Spleen (tissue), 11 donors: ENCODE measurements around the gene UST. TPM values are rescaled to one million over a fixed set of nuclear protein-coding genes. Genes with fewer than 3 reads are reported as not detected.

Experiments
- DNase-seq: peaks from one replicate; pipeline ENCODE4 v3.0.0-alpha.2; 2020
- H3K27ac ChIP-seq, 8 donors: fragments of 200-600 bp; sonication (generic) in 7 of 8; 1 replicate in 4 of 8; 2 replicates in 4 of 8; pipeline versions ENCODE4 v1.5.0 to v1.8.0; 2016 to 2021; ENCODE audit warnings: inconsistent platforms in 4 of 8, mild to moderate bottlenecking in 4 of 8, moderate library complexity in 1 of 8
- H3K27me3 ChIP-seq, 7 donors: fragments of 200-600 bp; sonication (generic) in 6 of 7; replicated peaks in 1 of 7; 1 replicate in 4 of 7; 2 replicates in 3 of 7; pipeline versions ENCODE4 v1.5.0 to v1.8.0; 2016 to 2021; ENCODE audit warnings: inconsistent platforms in 3 of 7, mild to moderate bottlenecking in 1 of 7
- H3K36me3 ChIP-seq, 6 donors: fragments of 200-600 bp; sonication (generic) in 5 of 6; 1 replicate in 4 of 6; 2 replicates in 2 of 6; pipeline versions ENCODE4 v1.5.0 to v1.8.0; 2016 to 2021; ENCODE audit warnings: inconsistent platforms in 2 of 6
- H3K4me1 ChIP-seq, 6 donors: fragments of 200-600 bp; sonication (generic) in 5 of 6; 1 replicate in 3 of 6; 2 replicates in 3 of 6; pipeline versions ENCODE4 v1.5.0 to v1.8.0; 2016 to 2021; ENCODE audit warnings: inconsistent platforms in 3 of 6
- H3K4me3 ChIP-seq, 8 donors: fragments of 200-600 bp; sonication (generic) in 7 of 8; 1 replicate in 4 of 8; 2 replicates in 4 of 8; pipeline versions ENCODE4 v1.5.0 to v1.8.0; 2016 to 2021; ENCODE audit warnings: inconsistent platforms in 4 of 8, mild to moderate bottlenecking in 4 of 8, moderate library complexity in 2 of 8
- H3K9me3 ChIP-seq, 8 donors: fragments of 200-600 bp; sonication (generic) in 7 of 8; 1 replicate in 4 of 8; 2 replicates in 4 of 8; pipeline versions ENCODE4 v1.5.0 to v1.8.0; 2016 to 2021; ENCODE audit warnings: inconsistent platforms in 4 of 8
- POLR2A ChIP-seq, 3 donors: fragments of 450-650 bp; IDR thresholded peaks; one replicate each; pipeline ENCODE4 v1.5.1; 2017; ENCODE audit warnings: antibody characterized with exemption in 3 of 3, mild to moderate bottlenecking in 1 of 3
- POLR2AphosphoS5 ChIP-seq, 3 donors: sonication (generic); formaldehyde crosslinking; IDR thresholded peaks; one replicate each; pipeline ENCODE4 v1.5.1; 2017; ENCODE audit warnings: antibody characterized with exemption in 3 of 3
- WGBS, 5 donors: extraction: QIAGEN DNeasy Blood & Tissue Kit in 3 of 5; methylation state at CpG; one replicate each; pipeline versions ENCODE4 v1.1.5 to v1.1.7; 2013 to 2018; 5-methylcytosine and 5-hydroxymethylcytosine counted together
- intact Hi-C: fragments of 100-400 bp; cut with DNase I; formaldehyde crosslinking; loops from one replicate; pipeline ENCODE4 v1.15.0; 2023; ENCODE audit warnings: low total_unique reads
- polyA plus RNA-seq, 3 donors: library from polyadenylated mRNA; stranded (reverse); fragments of 200-250 nt; gene quantifications; one replicate each; pipeline ENCODE4 v1.2.1, GENCODE V29; 2013
- total RNA-seq, 7 donors: library from RNA; depleted of rRNA in 3 of 7; stranded (reverse); fragments of >200 nt in 3 of 7; fragmentation: NEBNext Ultra II Directional in 4 of 7; extraction: Animal tissue kit (Norgen Biotek cat#: 25700) in 4 of 7; gene quantifications; one replicate each; pipeline versions ENCODE4 v1.1.0 to v1.2.1, GENCODE V29; 2016 to 2021
- TF ChIP-seq, protein P1 (sequence below), 11 experiments: fragments of 200-600 bp in 7 of 11; fragments of 450-650 bp in 4 of 11; sonication (generic) in 4 of 11; IDR thresholded peaks in 8 of 11; conservative IDR thresholded peaks in 3 of 11; 1 replicate in 7 of 11; 2 replicates in 4 of 11; pipeline versions ENCODE4 v1.4.0 to v1.8.0; 2016 to 2021; ENCODE audit warnings: antibody characterized with exemption in 11 of 11, inconsistent platforms in 4 of 11, mild to moderate bottlenecking in 1 of 11
- donor health status: healthy with polysubstance abuse.
- donor health status: DM: no; HTN: no; CAD: no; lungs with moderate emphysema.
- donor health status: DM: no; HTN: no; CAD: no.
- donor health status: Bipolar disorder and iron deficiency.
- donor health status: healthy.
- donor health status: DM: no; HTN: no; CAD: no.
- donor health status: DM: yes; HTN: yes; CAD: no.

The UST gene
- total and polyA plus RNA-seq, 10 donors, result 6.4 to 26.8 (median 14.4) TPM

DNA sequence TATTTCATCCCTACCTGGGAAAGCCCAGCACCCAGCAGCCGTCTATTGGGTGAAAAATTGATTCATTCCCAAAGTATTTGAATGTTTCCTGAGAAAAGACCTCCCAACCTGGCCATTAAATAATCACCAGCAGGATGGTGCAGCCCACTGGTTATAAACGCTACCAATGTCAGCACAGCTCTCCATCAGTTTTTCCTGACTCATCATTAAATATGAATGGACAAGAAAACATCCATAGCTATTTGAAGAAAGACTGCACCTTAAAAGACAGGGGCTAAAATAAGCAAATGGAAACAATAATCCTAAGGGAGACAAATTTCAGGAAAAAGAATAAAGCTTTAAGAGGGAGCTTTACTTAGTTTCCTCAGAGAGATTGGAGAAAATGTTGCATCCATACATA, 261.9 kb downstream of the UST start:
- Histone ChIP-seq H3K4me3 (no peak overlapping the region), H3K4me1 (no peaks in the 10 kb centered on the region), H3K9me3 (peaks cover 0 to 4% (median 0%) of the 10 kb centered on the region in 8 donors), H3K27ac (no peak overlapping the region), H3K27me3 (no peaks in the 10 kb centered on the region), H3K36me3 (peaks cover 0 to 22% (median 0%) of the 10 kb centered on the region in 6 donors)
- TF ChIP-seq, protein P1, sequence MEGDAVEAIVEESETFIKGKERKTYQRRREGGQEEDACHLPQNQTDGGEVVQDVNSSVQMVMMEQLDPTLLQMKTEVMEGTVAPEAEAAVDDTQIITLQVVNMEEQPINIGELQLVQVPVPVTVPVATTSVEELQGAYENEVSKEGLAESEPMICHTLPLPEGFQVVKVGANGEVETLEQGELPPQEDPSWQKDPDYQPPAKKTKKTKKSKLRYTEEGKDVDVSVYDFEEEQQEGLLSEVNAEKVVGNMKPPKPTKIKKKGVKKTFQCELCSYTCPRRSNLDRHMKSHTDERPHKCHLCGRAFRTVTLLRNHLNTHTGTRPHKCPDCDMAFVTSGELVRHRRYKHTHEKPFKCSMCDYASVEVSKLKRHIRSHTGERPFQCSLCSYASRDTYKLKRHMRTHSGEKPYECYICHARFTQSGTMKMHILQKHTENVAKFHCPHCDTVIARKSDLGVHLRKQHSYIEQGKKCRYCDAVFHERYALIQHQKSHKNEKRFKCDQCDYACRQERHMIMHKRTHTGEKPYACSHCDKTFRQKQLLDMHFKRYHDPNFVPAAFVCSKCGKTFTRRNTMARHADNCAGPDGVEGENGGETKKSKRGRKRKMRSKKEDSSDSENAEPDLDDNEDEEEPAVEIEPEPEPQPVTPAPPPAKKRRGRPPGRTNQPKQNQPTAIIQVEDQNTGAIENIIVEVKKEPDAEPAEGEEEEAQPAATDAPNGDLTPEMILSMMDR (IDR thresholded peaks at IDR 0.05 in 8 of 11, conservative IDR thresholded peaks at IDR 0.05 in 3 of 11), result no peak
- TF ChIP-seq POLR2AphosphoS5 (IDR thresholded peaks at IDR 0.05), result no peak
- TF ChIP-seq POLR2A (IDR thresholded peaks at IDR 0.05), result no peak
- WGBS, 5 donors, result 66 to 95% (median 89%) methylated on average over 2 of the region's 2 CpGs
- DNase-seq, result no peak
- intact Hi-C loops, result no loop called here

DNA sequence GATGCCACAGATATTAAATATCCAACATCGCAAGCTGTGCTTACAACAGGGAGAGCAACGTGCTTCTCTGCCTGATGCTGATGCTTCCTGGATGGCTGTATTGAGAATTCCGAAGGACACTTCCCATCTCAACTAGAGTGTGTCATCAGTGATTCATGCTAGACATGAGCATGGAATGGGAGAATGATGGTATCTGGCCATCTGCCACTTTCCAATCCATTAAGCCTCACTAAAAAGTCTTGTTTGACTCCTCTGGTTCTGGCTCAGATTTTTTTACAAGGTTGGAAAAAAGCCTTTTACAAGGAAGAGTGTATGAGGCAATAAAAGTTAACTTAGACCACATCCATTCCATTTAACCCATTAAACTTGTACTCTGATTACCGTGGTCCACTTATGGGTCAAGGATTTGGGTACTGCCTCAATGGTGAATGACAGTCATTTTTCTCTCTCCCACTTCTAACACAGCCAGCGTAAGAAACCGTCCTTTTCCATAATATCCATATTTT, 265.3 kb downstream of the UST start:
- Histone ChIP-seq H3K27me3 (no peaks in the 10 kb centered on the region), H3K27ac (no peak overlapping the region), H3K9me3 (no peaks in the 10 kb centered on the region), H3K4me1 (no peaks in the 10 kb centered on the region), H3K36me3 (peaks cover 0 to 7% (median 0%) of the 10 kb centered on the region in 6 donors), H3K4me3 (no peak overlapping the region)
- DNase-seq, result no peak
- intact Hi-C loops, result no loop called here
- WGBS, 5 donors, result 85 to 95% (median 88%) methylated on average over 6 of the region's 6 CpGs
- TF ChIP-seq, protein P1 (IDR thresholded peaks at IDR 0.05 in 8 of 11, conservative IDR thresholded peaks at IDR 0.05 in 3 of 11), result no peak
- TF ChIP-seq POLR2A (IDR thresholded peaks at IDR 0.05) (no peak), POLR2AphosphoS5 (IDR thresholded peaks at IDR 0.05) (no peak)

DNA sequence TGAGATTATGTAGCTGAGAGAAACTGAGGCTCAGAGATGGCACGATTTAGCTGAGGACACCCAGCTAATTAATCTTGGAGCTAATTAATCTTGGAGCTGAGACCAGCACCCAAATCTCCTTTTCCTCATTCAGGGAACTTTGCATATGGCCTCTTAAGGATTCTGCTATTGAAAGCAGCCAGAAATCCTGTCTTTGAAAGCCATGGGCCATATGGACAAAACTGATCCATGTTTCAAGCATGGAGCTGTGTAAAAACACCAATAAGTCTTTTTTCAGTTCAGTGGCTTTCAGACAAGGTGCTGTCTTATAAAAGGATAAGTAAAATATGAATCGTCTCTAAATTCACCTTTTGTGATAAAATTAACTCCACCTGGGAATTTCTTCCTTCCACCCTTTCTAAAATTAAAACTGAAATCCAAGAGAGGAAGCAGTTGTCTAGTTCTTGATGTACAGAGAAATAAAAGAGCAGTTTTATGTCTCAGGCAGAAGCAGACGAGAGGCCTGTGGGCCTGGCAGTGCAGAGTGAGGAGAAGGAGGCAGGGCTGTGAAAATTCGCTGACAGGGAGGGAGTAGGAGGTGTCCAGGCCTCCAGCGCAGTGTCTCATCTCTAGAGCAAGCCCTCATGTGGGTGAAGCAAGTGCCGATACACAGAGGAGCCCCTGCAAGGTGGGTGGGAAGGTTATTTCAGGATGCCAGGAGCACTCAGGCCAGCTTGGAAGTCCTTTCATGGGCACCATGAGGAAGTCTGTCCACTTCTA, 266.9 kb downstream of the UST start:
- intact Hi-C loops, result no loop called here
- no peak overlapping the region for H3K27ac ChIP-seq

More for the DNA sequence above, 266.9 kb downstream of the UST start:
- Histone ChIP-seq H3K4me3 (no peak overlapping the region), H3K36me3 (peaks cover 0 to 4% (median 0%) of the 10 kb centered on the region in 6 donors), H3K4me1 (no peaks in the 10 kb centered on the region), H3K27me3 (no peaks in the 10 kb centered on the region), H3K9me3 (no peaks in the 10 kb centered on the region)
- no peak for DNase-seq
- TF ChIP-seq POLR2A (IDR thresholded peaks at IDR 0.05), result no peak
- no peak for TF ChIP-seq POLR2AphosphoS5 (IDR thresholded peaks at IDR 0.05)
- TF ChIP-seq, protein P1 (IDR thresholded peaks at IDR 0.05 in 8 of 11, conservative IDR thresholded peaks at IDR 0.05 in 3 of 11), result no peak
- WGBS, 5 donors, result 82 to 85% (median 83%) methylated on average over 6 of the region's 6 CpGs
